SKM-1 (cell line): ENCODE data around the gene CEACAM20.
"Not testable (repeated sequence)": the region's sequence is repeated elsewhere in the genome, so short reads cannot be mapped to it uniquely, and the experiment has no call there.

ENCODE experiments used
- DNase-seq: peaks from one replicate; lab custom pipeline; 2025; ENCODE audit not compliant: unreplicated experiment; lab: John Stamatoyannopoulos, UW

Gene CEACAM20

GRCh38 chr19:44529536-44529935, at the start of gene CEACAM20:
CEACAM20 (minus strand) TSS chr19:44529675; CDS start chr19:44529509, 166 bp downstream.
- no peak for DNase-seq

GRCh38 chr19:44577566-44577874, 48.0 kb upstream of the CEACAM20 start:
- no peak for DNase-seq

GRCh38 chr19:44576843-44577565, 47.5 kb upstream of the CEACAM20 start:
- no peak for DNase-seq

GRCh38 chr19:44575116-44575700, 45.7 kb upstream of the CEACAM20 start:
- DNase-seq, result no peak

- DNase-seq, result no peak
Observed at GRCh38 chr19:44574186-44574950, 44.9 kb upstream of the CEACAM20 start.

GRCh38 chr19:44573627-44574026, 44.2 kb upstream of the CEACAM20 start:
- DNase-seq, result no peak

GRCh38 chr19:44573183-44573582, 43.7 kb upstream of the CEACAM20 start:
- DNase-seq, result no peak

- DNase-seq, result no peak
Observed at GRCh38 chr19:44572581-44572900, 43.1 kb upstream of the CEACAM20 start.

GRCh38 chr19:44571830-44572580, 42.5 kb upstream of the CEACAM20 start:
- DNase-seq, result no peak

GRCh38 chr19:44570984-44571684, 41.7 kb upstream of the CEACAM20 start:
- DNase-seq, result no peak

- DNase-seq, result no peak
Observed at GRCh38 chr19:44570603-44570983, 41.1 kb upstream of the CEACAM20 start.

GRCh38 chr19:44567745-44568144, 38.3 kb upstream of the CEACAM20 start:
- DNase-seq, result no peak

- DNase-seq, result no peak
Observed at GRCh38 chr19:44566984-44567383, 37.5 kb upstream of the CEACAM20 start.

- not testable (repeated sequence) for DNase-seq
Observed at GRCh38 chr19:44563086-44563655, 33.7 kb upstream of the CEACAM20 start.

- DNase-seq, result no peak
Observed at GRCh38 chr19:44557933-44558332, 28.5 kb upstream of the CEACAM20 start.

- no peak for DNase-seq
Observed at GRCh38 chr19:44554641-44555246, 25.3 kb upstream of the CEACAM20 start.

- DNase-seq, result no peak
Observed at GRCh38 chr19:44553478-44554171, 24.1 kb upstream of the CEACAM20 start.

- DNase-seq, result no peak
Observed at GRCh38 chr19:44552324-44552723, 22.8 kb upstream of the CEACAM20 start.

- no peak for DNase-seq
Observed at GRCh38 chr19:44551850-44552249, 22.4 kb upstream of the CEACAM20 start.

- DNase-seq, result not testable (repeated sequence)
Observed at GRCh38 chr19:44550976-44551375, 21.5 kb upstream of the CEACAM20 start.
